GM20000 (cell line): ENCODE results near the gene STAG1.
A peak's percentile ranks its signal among the peaks of the same experiment; 100 is the strongest.
"Not testable (repeated sequence)": the region's sequence is repeated elsewhere in the genome, so short reads cannot be mapped to it uniquely, and the experiment has no call there.

ENCODE experiments used
- DNase-seq: peaks from one replicate; pipeline ENCODE4 v3.0.0; 2012; ENCODE audit warnings: low spot score
- TF ChIP-seq, protein P1 (sequence below): IDR thresholded peaks from 2 replicates; pipeline ENCODE4 v1.5.1; 2012; ENCODE audit warnings: mild to moderate bottlenecking, control low read depth; ENCODE audit errors: extremely low read depth, missing control alignments

STAG1 gene

DNA sequence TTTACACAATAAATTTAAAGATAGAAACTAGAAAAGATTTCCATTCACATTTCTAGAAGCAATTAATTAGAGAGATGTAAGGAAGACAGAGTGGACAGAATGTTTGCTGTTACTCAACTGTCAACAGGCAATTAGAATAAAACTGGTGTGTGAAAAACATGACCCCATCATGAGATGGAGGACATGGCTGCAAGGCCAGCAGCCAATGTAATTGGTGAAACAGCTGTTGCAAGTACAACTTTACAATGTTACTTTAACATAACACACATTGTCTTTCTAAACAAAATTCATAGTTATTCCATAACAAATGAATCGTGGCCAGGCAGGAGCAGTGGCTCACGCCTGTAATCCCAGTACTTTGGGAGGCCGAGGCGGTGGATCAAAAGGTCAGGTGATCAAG lies 28.6 kb upstream of the STAG1 start:
- no peak for DNase-seq
- TF ChIP-seq, protein P1, sequence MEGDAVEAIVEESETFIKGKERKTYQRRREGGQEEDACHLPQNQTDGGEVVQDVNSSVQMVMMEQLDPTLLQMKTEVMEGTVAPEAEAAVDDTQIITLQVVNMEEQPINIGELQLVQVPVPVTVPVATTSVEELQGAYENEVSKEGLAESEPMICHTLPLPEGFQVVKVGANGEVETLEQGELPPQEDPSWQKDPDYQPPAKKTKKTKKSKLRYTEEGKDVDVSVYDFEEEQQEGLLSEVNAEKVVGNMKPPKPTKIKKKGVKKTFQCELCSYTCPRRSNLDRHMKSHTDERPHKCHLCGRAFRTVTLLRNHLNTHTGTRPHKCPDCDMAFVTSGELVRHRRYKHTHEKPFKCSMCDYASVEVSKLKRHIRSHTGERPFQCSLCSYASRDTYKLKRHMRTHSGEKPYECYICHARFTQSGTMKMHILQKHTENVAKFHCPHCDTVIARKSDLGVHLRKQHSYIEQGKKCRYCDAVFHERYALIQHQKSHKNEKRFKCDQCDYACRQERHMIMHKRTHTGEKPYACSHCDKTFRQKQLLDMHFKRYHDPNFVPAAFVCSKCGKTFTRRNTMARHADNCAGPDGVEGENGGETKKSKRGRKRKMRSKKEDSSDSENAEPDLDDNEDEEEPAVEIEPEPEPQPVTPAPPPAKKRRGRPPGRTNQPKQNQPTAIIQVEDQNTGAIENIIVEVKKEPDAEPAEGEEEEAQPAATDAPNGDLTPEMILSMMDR = no peak

DNA sequence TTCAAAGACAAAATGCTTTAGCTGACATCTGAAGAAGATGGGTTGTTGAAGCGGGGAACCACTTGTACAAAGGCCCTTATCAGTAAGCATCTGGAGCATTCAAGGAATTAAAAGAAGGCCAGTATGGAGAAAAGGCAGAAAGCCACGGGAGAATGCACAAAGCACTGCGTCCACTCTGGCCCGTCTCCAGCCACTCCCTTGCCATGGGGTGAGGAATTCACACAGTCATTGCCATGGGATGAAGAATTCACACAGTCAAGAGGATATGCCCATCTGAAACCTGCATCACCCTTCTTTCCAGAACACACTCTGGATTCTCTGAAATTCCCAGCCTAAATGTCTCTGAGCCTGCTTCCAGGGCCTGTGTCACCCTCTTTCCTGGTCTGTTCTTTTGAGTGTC lies 26.7 kb upstream of the STAG1 start:
- TF ChIP-seq, protein P1 = no peak
- DNase-seq = no peak

DNA sequence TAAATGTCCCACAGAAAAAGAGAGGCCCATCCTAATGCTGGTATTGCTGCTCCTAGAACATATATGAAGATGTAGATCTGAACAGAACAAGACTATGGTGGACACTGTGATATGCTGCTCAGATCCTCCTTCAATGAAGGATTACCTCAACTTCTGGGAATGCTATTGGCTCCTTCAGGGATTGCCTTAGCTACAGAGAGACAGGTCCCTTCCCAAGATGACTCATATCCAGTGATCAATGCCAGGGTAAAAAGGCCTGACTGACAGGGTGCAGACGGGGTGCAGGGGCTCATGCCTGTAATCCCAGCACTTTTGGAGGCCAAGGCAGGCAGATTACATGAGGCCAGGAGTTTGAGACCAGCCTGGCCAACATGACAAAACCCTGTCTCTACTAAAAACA lies 20.5 kb upstream of the STAG1 start:
- TF ChIP-seq, protein P1 = no peak
- no peak for DNase-seq

DNA sequence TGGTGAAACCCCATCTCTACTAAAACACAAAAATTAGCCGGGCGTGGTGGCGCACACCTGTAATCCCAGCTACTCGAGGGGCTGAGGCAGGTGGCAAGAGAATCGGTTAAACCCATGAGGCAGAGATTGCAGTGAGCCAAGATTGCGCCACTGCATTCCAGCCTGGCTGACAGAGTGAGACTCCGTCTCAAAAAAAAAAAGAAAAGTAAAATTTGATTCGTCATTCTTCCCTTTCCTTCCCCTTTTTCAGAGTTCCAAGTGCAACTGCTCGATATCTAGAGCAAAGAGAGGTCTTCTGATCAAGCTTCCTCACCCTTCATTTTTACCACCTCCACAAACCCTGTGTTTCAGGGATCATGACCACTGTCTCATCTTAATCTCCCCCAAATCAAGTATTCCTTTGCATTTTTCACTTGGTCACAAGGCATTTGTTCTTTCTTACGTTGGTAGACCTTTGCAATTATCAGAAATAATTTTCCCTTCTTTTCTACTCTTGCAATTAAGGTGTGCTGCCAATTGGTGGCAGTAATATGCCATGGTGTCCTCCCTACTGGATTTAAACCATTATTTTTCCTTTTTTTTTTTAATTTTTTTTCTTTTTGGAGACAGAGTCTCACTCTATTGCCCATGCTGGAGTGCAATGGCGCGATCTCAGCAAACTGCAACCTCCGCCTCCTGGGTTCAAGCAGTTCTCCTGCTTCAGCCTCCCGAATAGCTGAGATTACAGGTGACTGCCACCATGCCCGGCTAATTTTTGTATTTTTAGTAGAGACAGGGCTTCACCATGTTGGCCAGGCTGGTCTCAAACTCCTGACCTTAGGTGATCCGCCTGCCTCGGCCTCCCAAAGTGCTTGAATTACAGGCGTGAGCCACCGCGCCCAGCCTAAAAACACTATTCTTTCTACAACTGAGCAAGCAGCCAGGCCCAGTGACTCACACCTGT lies 6.3 kb upstream of the STAG1 start:
- DNase-seq = not testable (repeated sequence)
- TF ChIP-seq, protein P1 = peak; percentile 53

DNA sequence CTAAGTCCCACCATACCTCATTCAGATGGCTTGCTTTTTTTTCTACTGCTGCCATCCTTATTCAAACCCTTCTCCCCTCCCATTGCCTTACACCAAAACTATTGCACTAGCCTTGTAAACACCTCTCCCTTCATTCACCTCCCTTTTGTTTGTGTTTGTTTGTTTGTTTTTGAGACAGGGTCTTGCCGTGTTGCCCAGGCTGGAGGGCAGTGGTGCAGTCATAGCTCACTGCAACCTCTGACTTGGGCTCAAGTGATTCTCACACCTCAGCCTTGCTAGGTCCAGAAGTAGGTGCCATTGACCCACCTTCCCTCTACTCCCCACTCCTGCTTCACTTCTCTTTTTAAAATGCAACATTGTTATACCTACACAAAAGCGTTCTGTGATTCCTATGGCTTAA lies 3.0 kb upstream of the STAG1 start:
- DNase-seq = no peak
- TF ChIP-seq, protein P1 = no peak

DNA sequence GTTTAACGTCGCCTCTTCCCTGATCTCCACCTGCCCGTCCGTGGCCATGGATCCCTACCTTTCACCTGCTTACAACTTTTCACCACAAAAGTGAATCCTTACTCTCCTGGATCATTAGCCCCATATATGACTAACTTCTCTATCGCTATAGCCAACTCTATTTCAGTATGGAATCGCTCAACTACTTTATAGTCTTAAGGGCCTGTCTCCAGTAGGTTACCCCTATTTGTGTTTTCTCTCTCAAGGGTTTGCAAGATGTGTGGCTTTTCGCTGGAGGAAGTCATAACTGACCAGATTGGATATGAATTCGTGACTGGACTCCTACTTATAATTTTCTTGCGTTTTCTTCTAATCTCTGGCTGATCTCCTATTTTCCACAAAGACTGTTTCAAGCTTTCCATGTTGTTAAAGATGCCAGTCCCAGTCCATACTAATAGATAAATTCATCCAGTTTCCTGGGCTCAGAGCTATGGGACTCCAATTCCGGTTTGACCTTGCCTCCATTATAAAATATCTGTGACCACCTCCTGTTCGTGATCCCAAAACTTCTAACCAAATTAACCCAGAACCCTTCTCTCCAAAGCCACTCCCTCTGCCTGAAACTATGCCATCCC lies 1.3 kb upstream of the STAG1 start:
- no peak for DNase-seq
- TF ChIP-seq, protein P1 = no peak

DNA sequence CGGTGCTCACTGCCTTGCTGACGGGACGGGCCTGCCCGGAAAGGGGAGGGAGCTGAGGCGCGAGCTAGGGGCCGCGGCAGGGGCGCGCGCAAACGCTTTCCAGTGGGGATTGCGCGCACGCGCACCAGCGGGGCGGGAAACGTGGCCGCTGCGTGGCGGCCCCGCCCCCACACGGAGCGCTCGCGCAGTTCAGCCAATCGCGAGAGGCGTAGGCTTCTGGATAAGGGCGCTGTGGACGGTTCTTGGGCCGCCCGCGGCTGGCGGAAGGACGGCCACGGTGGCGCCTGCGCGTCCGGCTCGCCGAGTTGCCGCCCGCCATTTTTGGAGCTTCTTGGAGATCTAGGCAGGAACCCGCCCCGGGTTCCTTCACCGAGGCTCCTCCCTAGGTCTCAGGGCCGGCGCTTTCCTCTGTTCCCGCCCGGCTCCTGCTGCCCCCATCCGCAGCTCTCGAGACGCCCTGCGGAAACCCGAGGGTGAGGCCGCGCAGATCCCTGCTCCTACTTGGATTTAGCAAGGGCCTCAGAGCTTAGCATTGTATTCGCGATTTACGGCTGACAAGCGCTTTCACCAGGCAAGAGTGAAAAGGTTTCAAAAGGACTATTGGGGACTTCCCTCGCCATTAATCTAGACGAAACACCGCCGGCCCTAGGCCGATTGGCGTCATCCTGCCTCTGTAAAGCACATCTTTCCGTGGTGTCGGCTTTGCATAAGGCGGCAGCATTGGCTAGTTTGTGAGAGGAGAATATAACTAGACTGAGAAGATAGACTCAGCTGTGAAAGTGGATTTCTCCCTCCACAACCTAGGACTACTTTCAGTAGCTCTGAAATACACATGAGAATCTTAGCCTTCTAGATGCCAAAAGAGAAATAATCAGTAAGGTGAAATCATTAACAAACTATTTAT lies 496 bp upstream of the STAG1 start:
- DNase-seq = peak; percentile 96
- TF ChIP-seq, protein P1 = no peak
